Endothelial cell (in vitro differentiated cells): ENCODE results near the gene SFMBT2. TPM values are rescaled to one million over a fixed set of nuclear protein-coding genes. Genes with fewer than 3 reads are reported as not detected.

ENCODE experiments used
- DNase-seq: peaks from one replicate; pipeline ENCODE4 v3.0.0; 2021; ENCODE audit warnings: low spot score
- H3K27ac Mint-ChIP-seq: one replicate; pipeline ENCODE4 v1.8.0; 2021; ENCODE audit warnings: mixed read lengths, inconsistent platforms; ENCODE audit not compliant: unreplicated experiment
- H3K27me3 Mint-ChIP-seq: one replicate; pipeline ENCODE4 v1.8.0; 2021; ENCODE audit warnings: mild to moderate bottlenecking, moderate library complexity, mixed read lengths, inconsistent platforms; ENCODE audit not compliant: unreplicated experiment
- H3K36me3 Mint-ChIP-seq: one replicate; pipeline ENCODE4 v1.8.0; 2021; ENCODE audit warnings: mild to moderate bottlenecking, low read depth, mixed read lengths, inconsistent platforms; ENCODE audit not compliant: unreplicated experiment
- H3K4me1 Mint-ChIP-seq: one replicate; pipeline ENCODE4 v1.8.0; 2021; ENCODE audit warnings: mild to moderate bottlenecking, mixed read lengths, inconsistent platforms; ENCODE audit not compliant: unreplicated experiment
- H3K4me3 Mint-ChIP-seq: one replicate; pipeline ENCODE4 v1.8.0; 2021; ENCODE audit warnings: mild to moderate bottlenecking, mixed read lengths, inconsistent platforms; ENCODE audit not compliant: unreplicated experiment
- H3K9me3 Mint-ChIP-seq: one replicate; pipeline ENCODE4 v1.8.0; 2021; ENCODE audit warnings: mixed read lengths, inconsistent platforms; ENCODE audit not compliant: unreplicated experiment
- CTCF ChIP-seq: fragments of 200-600 bp; sonication (generic); IDR thresholded peaks from one replicate; pipeline ENCODE4 v1.5.0; 2021; ENCODE audit warnings: antibody characterized with exemption; ENCODE audit not compliant: unreplicated experiment
- total RNA-seq: library from RNA; stranded (reverse); fragmentation: NEBNext Ultra II Directional; extraction: Animal tissue kit (Norgen Biotek cat#: 25700); gene quantifications from one replicate; pipeline ENCODE4 v1.2.1, GENCODE V29; 2021; ENCODE audit not compliant: unreplicated experiment

The SFMBT2 gene
- total RNA-seq, 1 donor from 2014 or later: 16.0 TPM

- H3K27me3 Mint-ChIP-seq: peaks cover 7% of the 10 kb centered on the region
- H3K9me3 Mint-ChIP-seq: no peaks in the 10 kb centered on the region
- H3K4me3 Mint-ChIP-seq: no peak overlapping the region
- no peak for DNase-seq
- H3K4me1 Mint-ChIP-seq: peaks cover 44% of the 10 kb centered on the region
- no peak overlapping the region for H3K27ac Mint-ChIP-seq
- peaks cover 21% of the 10 kb centered on the region for H3K36me3 Mint-ChIP-seq
- no peak for TF ChIP-seq CTCF
These were observed 74.9 kb downstream of the SFMBT2 start for GRCh38 chr10:7335977-7336376.

- peaks cover 7% of the 10 kb centered on the region for H3K27me3 Mint-ChIP-seq
- no peak for DNase-seq
- H3K4me1 Mint-ChIP-seq: peaks cover 44% of the 10 kb centered on the region
- peaks cover 24% of the 10 kb centered on the region for H3K36me3 Mint-ChIP-seq
- no peak for TF ChIP-seq CTCF
- H3K27ac Mint-ChIP-seq: peak overlapping the region; percentile 11
- no peak overlapping the region for H3K4me3 Mint-ChIP-seq
- no peaks in the 10 kb centered on the region for H3K9me3 Mint-ChIP-seq
These were observed 76.2 kb downstream of the SFMBT2 start for GRCh38 chr10:7334642-7334964.

- peaks cover 26% of the 10 kb centered on the region for H3K36me3 Mint-ChIP-seq
- peaks cover 44% of the 10 kb centered on the region for H3K4me1 Mint-ChIP-seq
- H3K4me3 Mint-ChIP-seq: no peak overlapping the region
- no peak for TF ChIP-seq CTCF
- H3K27me3 Mint-ChIP-seq: peaks cover 7% of the 10 kb centered on the region
- H3K9me3 Mint-ChIP-seq: no peaks in the 10 kb centered on the region
- DNase-seq: no peak
- peak overlapping the region; percentile 87 for H3K27ac Mint-ChIP-seq
These were observed 76.7 kb downstream of the SFMBT2 start for GRCh38 chr10:7333961-7334641.

- Mint-ChIP-seq H3K4me1 (peaks cover 9% of the 10 kb centered on the region), H3K27ac (no peak overlapping the region), H3K36me3 (peaks cover 39% of the 10 kb centered on the region), H3K4me3 (peak overlapping the region; percentile 89), H3K27me3 (peaks cover 5% of the 10 kb centered on the region), H3K9me3 (no peaks in the 10 kb centered on the region)
- TF ChIP-seq CTCF: no peak
- DNase-seq: no peak
These were observed 81.6 kb downstream of the SFMBT2 start for GRCh38 chr10:7329219-7329618.

- no peak for TF ChIP-seq CTCF
- Mint-ChIP-seq H3K4me3 (no peak overlapping the region), H3K27me3 (peaks cover 5% of the 10 kb centered on the region), H3K36me3 (peaks cover 42% of the 10 kb centered on the region), H3K9me3 (no peaks in the 10 kb centered on the region), H3K27ac (no peak overlapping the region), H3K4me1 (no peaks in the 10 kb centered on the region)
- DNase-seq: no peak
These were observed 82.9 kb downstream of the SFMBT2 start for GRCh38 chr10:7327885-7328284.
